GM23248 (cell line): ENCODE measurements around the gene MGAT2.

Experiments
- EZH2 ChIP-seq: fragments of 200-600 bp; sonication (generic); IDR thresholded peaks from 2 replicates; pipeline ENCODE4 v1.6.1; 2018; ENCODE audit warnings: antibody characterized with exemption, mild to moderate bottlenecking; ENCODE audit not compliant: insufficient read depth, poor library complexity, severe bottlenecking
- EZH2phosphoT487 ChIP-seq: fragments of 200-600 bp; sonication (generic); IDR thresholded peaks from 2 replicates; pipeline ENCODE4 v1.6.1; 2018; ENCODE audit warnings: antibody characterized with exemption, moderate library complexity, mild to moderate bottlenecking, low read depth; ENCODE audit not compliant: insufficient read depth

DNA sequence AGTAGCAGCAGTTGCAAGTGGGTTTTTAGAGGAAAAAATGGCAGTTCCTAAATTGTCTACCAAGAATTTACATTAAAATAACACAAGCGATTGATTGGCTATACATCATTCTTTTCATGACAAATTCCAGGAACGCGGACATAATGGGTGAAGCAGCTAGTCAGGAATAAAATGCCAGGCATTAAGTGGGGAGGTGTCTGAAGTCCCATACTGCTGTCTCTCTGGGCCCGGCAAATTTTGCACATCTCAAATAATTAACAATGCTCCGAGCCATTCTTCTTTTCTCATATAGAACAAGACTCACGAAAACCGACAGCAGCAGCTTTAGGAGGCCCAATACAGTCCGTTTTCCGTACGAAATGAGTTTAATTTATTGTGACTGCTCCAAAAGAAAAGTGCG is 869 bp upstream of the MGAT2 start:
- TF ChIP-seq EZH2phosphoT487, result no peak
- TF ChIP-seq EZH2, result no peak
